Panc1 (cell line): ENCODE data around the gene CCDC92B. TPM values are rescaled to one million over a fixed set of nuclear protein-coding genes. Genes with fewer than 3 reads are reported as not detected.

Source experiments
- ATAC-seq: fragments of 200-7000 bp; cut with Tn5 transposase; 2 replicates; pipeline ENCODE4 v1.9.1; 2020; ENCODE audit warnings: mild to moderate bottlenecking, moderate library complexity
- BruUV-seq: library from RNA; stranded (reverse); fragments of 400-500 nt; replicated peaks from 2 replicates; lab custom pipeline; 2021; lab: Mats Ljungman, UMichigan
- CTCF ChIA-PET: fragments of 300-600 bp; sonication (Branson Sonifier 250); formaldehyde crosslinking; loops from one replicate; lab custom pipeline; 2022; ENCODE audit warnings: antibody characterized with exemption; lab: Charles Lee
- POLR2A ChIA-PET: fragments of 300-600 bp; sonication (Branson Sonifier 250); formaldehyde crosslinking; loops from one replicate; lab custom pipeline; 2022; ENCODE audit warnings: antibody characterized with exemption; lab: Charles Lee
- DNase-seq: peaks from one replicate; pipeline ENCODE4 v3.0.0-alpha.2; 2010; ENCODE audit warnings: low read depth, low spot score
- H3K27ac ChIP-seq: 2 replicates; pipeline ENCODE4 v1.5.1; 2011; ENCODE audit warnings: mild to moderate bottlenecking, low read length, inconsistent platforms
- H3K27me3 ChIP-seq: fragments of 200-500 bp; sonication (Bioruptor generic); 2 replicates; pipeline ENCODE4 v1.6.0; 2014; ENCODE audit warnings: low read length, inconsistent platforms; ENCODE audit not compliant: control insufficient read depth, insufficient read depth
- H3K36me3 ChIP-seq: fragments of 200-500 bp; sonication (Bioruptor generic); 2 replicates; pipeline ENCODE4 v1.5.1; 2014; ENCODE audit warnings: inconsistent platforms, mild to moderate bottlenecking, low read length, moderate library complexity; ENCODE audit not compliant: control insufficient read depth, insufficient read depth
- H3K4me1 ChIP-seq: 2 replicates; pipeline ENCODE4 v1.5.1; 2011; ENCODE audit warnings: inconsistent platforms, mild to moderate bottlenecking, low read length, moderate library complexity; ENCODE audit not compliant: control insufficient read depth, insufficient read depth
- H3K4me3 ChIP-seq, 2 experiments: 2 replicates each; pipeline ENCODE4 v1.5.1; 2011 to 2012; ENCODE audit warnings: low read depth in 2 of 2, low read length in 2 of 2, mild to moderate bottlenecking in 2 of 2, inconsistent platforms in 1 of 2, moderate library complexity in 1 of 2
- H3K9me3 ChIP-seq: fragments of 200-500 bp; sonication (Bioruptor generic); 2 replicates; pipeline ENCODE4 v1.5.1; 2014; ENCODE audit warnings: low read depth, mild to moderate bottlenecking, inconsistent platforms, low read length, moderate library complexity; ENCODE audit not compliant: control insufficient read depth, insufficient read depth
- CTCF ChIP-seq: fragments of 450-650 bp; IDR thresholded peaks from 2 replicates; pipeline ENCODE4 v1.5.1; 2017; ENCODE audit warnings: mild to moderate bottlenecking
- POLR2AphosphoS5 ChIP-seq: IDR thresholded peaks from 2 replicates; pipeline ENCODE4 v1.6.1; 2012; ENCODE audit warnings: mild to moderate bottlenecking, low read depth, low read length, moderate library complexity
- SIN3A ChIP-seq: IDR thresholded peaks from 2 replicates; pipeline ENCODE4 v1.6.1; 2012; ENCODE audit warnings: low read depth, mild to moderate bottlenecking, low read length, moderate library complexity, borderline replicate concordance; ENCODE audit not compliant: insufficient read depth
- TCF7L2 ChIP-seq: IDR thresholded peaks from 2 replicates; pipeline ENCODE4 v1.6.1; 2011; ENCODE audit warnings: mild to moderate bottlenecking, low read depth, low read length, inconsistent platforms
- in situ Hi-C: cut with HindIII; loops from 2 replicates; pipeline ENCODE4 v1.10.0; 2016; ENCODE audit warnings: low sequenced_read_pairs, low pct_unique_long_range_greater_than_20kb
- intact Hi-C: fragments of 100-400 bp; cut with micrococcal nuclease; formaldehyde crosslinking; loops from one replicate; pipeline ENCODE4 v1.10.0; 2022; ENCODE audit not compliant: unreplicated experiment
- total RNA-seq: library from RNA; stranded (reverse); gene quantifications from one replicate; pipeline ENCODE4 v1.2.1, GENCODE V29; 2021; ENCODE audit not compliant: unreplicated experiment
- TF ChIP-seq, protein P1 (sequence below), 2 experiments: IDR thresholded peaks; 2 replicates each; pipeline ENCODE4 v1.6.1; 2011 to 2012; ENCODE audit warnings: low read depth in 2 of 2, control low read depth in 1 of 2, low read length in 1 of 2, mild to moderate bottlenecking in 1 of 2, moderate library complexity in 1 of 2; ENCODE audit not compliant: insufficient read depth in 1 of 2

Gene CCDC92B
- total RNA-seq, 1 experiment from 2014 or later, result 0.51 TPM

- H3K27ac ChIP-seq, result no peak overlapping the region
- ChIA-PET CTCF (no interaction called here), POLR2A (no interaction called here)
- no peaks in the 10 kb centered on the region for H3K4me1 ChIP-seq
- H3K9me3 ChIP-seq, result no peaks in the 10 kb centered on the region
- H3K36me3 ChIP-seq, result no peaks in the 10 kb centered on the region
- ATAC-seq, result no peak
- no peak overlapping the region for H3K4me3 ChIP-seq
- H3K27me3 ChIP-seq, result no peaks in the 10 kb centered on the region
- in situ Hi-C loops, result no loop called here
- BruUV-seq, result no TSS peak
- intact Hi-C loops, result no loop called here
- no peak for DNase-seq
- TF ChIP-seq CTCF (no peak), POLR2AphosphoS5 (no peak), TCF7L2 (no peak), SIN3A (no peak)
- TF ChIP-seq, protein P1, sequence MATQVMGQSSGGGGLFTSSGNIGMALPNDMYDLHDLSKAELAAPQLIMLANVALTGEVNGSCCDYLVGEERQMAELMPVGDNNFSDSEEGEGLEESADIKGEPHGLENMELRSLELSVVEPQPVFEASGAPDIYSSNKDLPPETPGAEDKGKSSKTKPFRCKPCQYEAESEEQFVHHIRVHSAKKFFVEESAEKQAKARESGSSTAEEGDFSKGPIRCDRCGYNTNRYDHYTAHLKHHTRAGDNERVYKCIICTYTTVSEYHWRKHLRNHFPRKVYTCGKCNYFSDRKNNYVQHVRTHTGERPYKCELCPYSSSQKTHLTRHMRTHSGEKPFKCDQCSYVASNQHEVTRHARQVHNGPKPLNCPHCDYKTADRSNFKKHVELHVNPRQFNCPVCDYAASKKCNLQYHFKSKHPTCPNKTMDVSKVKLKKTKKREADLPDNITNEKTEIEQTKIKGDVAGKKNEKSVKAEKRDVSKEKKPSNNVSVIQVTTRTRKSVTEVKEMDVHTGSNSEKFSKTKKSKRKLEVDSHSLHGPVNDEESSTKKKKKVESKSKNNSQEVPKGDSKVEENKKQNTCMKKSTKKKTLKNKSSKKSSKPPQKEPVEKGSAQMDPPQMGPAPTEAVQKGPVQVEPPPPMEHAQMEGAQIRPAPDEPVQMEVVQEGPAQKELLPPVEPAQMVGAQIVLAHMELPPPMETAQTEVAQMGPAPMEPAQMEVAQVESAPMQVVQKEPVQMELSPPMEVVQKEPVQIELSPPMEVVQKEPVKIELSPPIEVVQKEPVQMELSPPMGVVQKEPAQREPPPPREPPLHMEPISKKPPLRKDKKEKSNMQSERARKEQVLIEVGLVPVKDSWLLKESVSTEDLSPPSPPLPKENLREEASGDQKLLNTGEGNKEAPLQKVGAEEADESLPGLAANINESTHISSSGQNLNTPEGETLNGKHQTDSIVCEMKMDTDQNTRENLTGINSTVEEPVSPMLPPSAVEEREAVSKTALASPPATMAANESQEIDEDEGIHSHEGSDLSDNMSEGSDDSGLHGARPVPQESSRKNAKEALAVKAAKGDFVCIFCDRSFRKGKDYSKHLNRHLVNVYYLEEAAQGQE (IDR thresholded peaks at IDR 0.05; ENCODE audit: insufficient read depth in 1 of 2, low read depth in 2 of 2, low read length in 1 of 2), result no peak
These were observed 30.1 kb upstream of the CCDC92B start for GRCh38 chr17:2779545-2779944.

GRCh38 chr17:2778489-2778888 is 29.0 kb upstream of the CCDC92B start:
- ChIA-PET POLR2A (interaction anchor here (0.6 kb wide), 1 partner anchor 18 kb away, joined by 10 read pairs; no protein-coding TSS in a partner anchor), CTCF (interaction anchor here (0.7 kb wide), 1 partner anchor 91 kb away, joined by 3 read pairs; no protein-coding TSS in a partner anchor)
- no peaks in the 10 kb centered on the region for H3K4me1 ChIP-seq
- H3K27ac ChIP-seq, result no peak overlapping the region
- H3K9me3 ChIP-seq, result no peaks in the 10 kb centered on the region
- no TSS peak for BruUV-seq
- DNase-seq (no peak), ATAC-seq (no peak)
- TF ChIP-seq, protein P1 (IDR thresholded peaks at IDR 0.05; ENCODE audit: insufficient read depth in 1 of 2, low read depth in 2 of 2, low read length in 1 of 2), result no peak
- no peak for TF ChIP-seq TCF7L2
- no peak for TF ChIP-seq CTCF
- TF ChIP-seq SIN3A, result no peak
- no peak for TF ChIP-seq POLR2AphosphoS5
- in situ Hi-C loops, result no loop called here
- no peaks in the 10 kb centered on the region for H3K27me3 ChIP-seq
- no peak overlapping the region for H3K4me3 ChIP-seq
- intact Hi-C loops, result no loop called here
- H3K36me3 ChIP-seq, result no peaks in the 10 kb centered on the region
